Common myeloid progenitor, CD34-positive (primary cell): ENCODE results near the gene ADI1.

Experiments used
- CTCF ChIA-PET: fragments of 350-600 bp; sonication (Branson Sonifier 250); formaldehyde crosslinking; loops from one replicate; lab custom pipeline; 2021; ENCODE audit warnings: antibody characterized with exemption; lab: Charles Lee
- POLR2A ChIA-PET: fragments of 350-600 bp; sonication (Branson Sonifier 250); formaldehyde crosslinking; loops from one replicate; lab custom pipeline; 2021; ENCODE audit warnings: antibody characterized with exemption; lab: Charles Lee
- DNase-seq, 3 donors: peaks; one replicate each; pipeline versions ENCODE4 v3.0.0 to v3.0.0-alpha.2; 2013
- H3K27ac ChIP-seq, 2 experiments: 1 replicate in 1 of 2; 2 replicates in 1 of 2; pipeline ENCODE4 v1.7.0; 2013; ENCODE audit warnings: inconsistent platforms in 2 of 2, low read length in 2 of 2, mild to moderate bottlenecking in 2 of 2, low read depth in 1 of 2, moderate library complexity in 1 of 2; ENCODE audit not compliant: severe bottlenecking in 2 of 2, insufficient read depth in 1 of 2, poor library complexity in 1 of 2
- H3K27me3 ChIP-seq, 5 experiments: replicated peaks in 2 of 5; 1 replicate in 3 of 5; 2 replicates in 2 of 5; pipeline versions ENCODE4 v1.6.1 to v1.7.0; 2013; ENCODE audit warnings: low read length in 4 of 5, mild to moderate bottlenecking in 2 of 5, moderate library complexity in 2 of 5, inconsistent platforms in 1 of 5; ENCODE audit not compliant: insufficient read depth in 5 of 5, control insufficient read depth in 4 of 5
- H3K36me3 ChIP-seq, 4 experiments: 1 replicate in 2 of 4; 2 replicates in 2 of 4; pipeline versions ENCODE4 v1.6.1 to v1.7.0; 2013; ENCODE audit warnings: low read length in 3 of 4, control low read depth in 1 of 4, mild to moderate bottlenecking in 1 of 4; ENCODE audit not compliant: control insufficient read depth in 4 of 4, insufficient read depth in 4 of 4
- H3K4me1 ChIP-seq, 4 experiments: 1 replicate in 3 of 4; 2 replicates in 1 of 4; pipeline versions ENCODE4 v1.6.1 to v1.7.1; 2013; ENCODE audit warnings: low read length in 3 of 4, mild to moderate bottlenecking in 3 of 4, control low read depth in 1 of 4, inconsistent platforms in 1 of 4, moderate library complexity in 1 of 4; ENCODE audit not compliant: control insufficient read depth in 4 of 4, insufficient read depth in 4 of 4; ENCODE audit errors: control extremely low read depth in 1 of 4
- H3K4me3 ChIP-seq, 7 experiments: 1 replicate in 4 of 7; 2 replicates in 3 of 7; pipeline versions ENCODE4 v1.5.1 to v1.7.0; 2013; ENCODE audit warnings: mild to moderate bottlenecking in 7 of 7, low read length in 6 of 7, moderate library complexity in 6 of 7, inconsistent platforms in 2 of 7, low read depth in 2 of 7, control low read depth in 1 of 7; ENCODE audit not compliant: insufficient read depth in 4 of 7, control insufficient read depth in 1 of 7; ENCODE audit errors: extremely low read depth in 1 of 7
- H3K9me3 ChIP-seq, 5 experiments: 1 replicate in 4 of 5; 2 replicates in 1 of 5; pipeline versions ENCODE4 v1.6.1 to v1.7.1; 2013; ENCODE audit warnings: low read length in 4 of 5, mild to moderate bottlenecking in 2 of 5, inconsistent platforms in 1 of 5, low read depth in 1 of 5, moderate library complexity in 1 of 5; ENCODE audit not compliant: control insufficient read depth in 4 of 5, insufficient read depth in 2 of 5; ENCODE audit errors: control extremely low read depth in 1 of 5
- WGBS: methylation state at CpG from one replicate; pipeline ENCODE4 v1.1.5; 2013; ENCODE audit not compliant: insufficient coverage; 5-methylcytosine and 5-hydroxymethylcytosine counted together

Gene ADI1

GRCh38 chr2:3475771-3476170 is 43.6 kb downstream of the ADI1 start:
- H3K9me3 ChIP-seq: no peaks in the 10 kb centered on the region
- ChIA-PET POLR2A (no interaction called here), CTCF (interaction anchor here (1.0 kb wide), 1 partner anchor 181 kb away, joined by 3 read pairs; no protein-coding TSS in a partner anchor)
- no peak overlapping the region for H3K4me3 ChIP-seq
- 94% methylated on average over 27 of the region's 28 CpGs for WGBS
- H3K27ac ChIP-seq: no peak overlapping the region
- peaks cover 2 to 65% (median 43%) of the 10 kb centered on the region in 4 experiments for H3K36me3 ChIP-seq
- no peak for DNase-seq
- H3K27me3 ChIP-seq: no peaks in the 10 kb centered on the region
- H3K4me1 ChIP-seq: peaks cover 0 to 13% (median 7%) of the 10 kb centered on the region in 4 experiments

GRCh38 chr2:3472966-3473365 is 46.4 kb downstream of the ADI1 start:
- H3K36me3 ChIP-seq: peaks cover 5 to 72% (median 46%) of the 10 kb centered on the region in 4 experiments
- peaks cover 0 to 13% (median 7%) of the 10 kb centered on the region in 4 experiments for H3K4me1 ChIP-seq
- H3K27ac ChIP-seq: no peak overlapping the region
- no peaks in the 10 kb centered on the region for H3K9me3 ChIP-seq
- H3K27me3 ChIP-seq: no peaks in the 10 kb centered on the region
- ChIA-PET POLR2A (no interaction called here), CTCF (interaction anchor here (0.7 to 1.9 kb wide), 4 partner anchors 9 to 30 kb away, joined by 3 to 8 read pairs (median 4); no protein-coding TSS in a partner anchor)
- WGBS: 93% methylated on average over 5 of the region's 10 CpGs
- DNase-seq: no peak
- no peak overlapping the region for H3K4me3 ChIP-seq

GRCh38 chr2:3472296-3472695 is 47.0 kb downstream of the ADI1 start:
- no peak for DNase-seq
- ChIA-PET POLR2A (no interaction called here), CTCF (no interaction called here)
- Histone ChIP-seq H3K4me1 (peaks cover 0 to 11% (median 7%) of the 10 kb centered on the region in 4 experiments), H3K4me3 (no peak overlapping the region), H3K36me3 (peaks cover 5 to 76% (median 49%) of the 10 kb centered on the region in 4 experiments), H3K27me3 (no peaks in the 10 kb centered on the region), H3K27ac (no peak overlapping the region), H3K9me3 (no peaks in the 10 kb centered on the region)
- 94% methylated on average over 9 of the region's 10 CpGs for WGBS

GRCh38 chr2:3470856-3471737 is 48.2 kb downstream of the ADI1 start:
- H3K36me3 ChIP-seq: peaks cover 5 to 84% (median 54%) of the 10 kb centered on the region in 4 experiments
- POLR2A ChIA-PET: no interaction called here

GRCh38 chr2:3470166-3470651 is 49.1 kb downstream of the ADI1 start:
- Histone ChIP-seq H3K4me3 (no peak overlapping the region), H3K4me1 (no peaks in the 10 kb centered on the region), H3K27me3 (no peaks in the 10 kb centered on the region), H3K36me3 (peaks cover 5 to 86% (median 53%) of the 10 kb centered on the region in 4 experiments), H3K9me3 (no peaks in the 10 kb centered on the region), H3K27ac (no peak overlapping the region)
- ChIA-PET CTCF (interaction anchor here (1.0 kb wide), 2 partner anchors 8 to 19 kb away, joined by 3 to 5 read pairs; no protein-coding TSS in a partner anchor), POLR2A (no interaction called here)
- WGBS: 94% methylated on average over 15 of the region's 17 CpGs
- DNase-seq: no peak

More at GRCh38 chr2:3470856-3471737, 48.2 kb downstream of the ADI1 start:
- Histone ChIP-seq H3K27ac (no peak overlapping the region), H3K4me1 (peaks cover 0 to under 1% (median 0%) of the 10 kb centered on the region in 4 experiments), H3K4me3 (no peak overlapping the region), H3K27me3 (no peaks in the 10 kb centered on the region), H3K9me3 (no peaks in the 10 kb centered on the region)
- CTCF ChIA-PET: interaction anchor here (1.0 kb wide), 1 partner anchor 9 kb away, joined by 5 read pairs; no protein-coding TSS in a partner anchor
- no peak for DNase-seq
- 100% methylated on average over 12 of the region's 17 CpGs for WGBS

- H3K36me3 ChIP-seq: peaks cover 5 to 91% (median 59%) of the 10 kb centered on the region in 4 experiments
- POLR2A ChIA-PET: no interaction called here
Measured at GRCh38 chr2:3469486-3469885, 49.8 kb downstream of the ADI1 start.

More at GRCh38 chr2:3469486-3469885, 49.8 kb downstream of the ADI1 start:
- H3K9me3 ChIP-seq: no peaks in the 10 kb centered on the region
- no peak overlapping the region for H3K4me3 ChIP-seq
- WGBS: 100% methylated on average over 7 of the region's 7 CpGs
- H3K27ac ChIP-seq: no peak overlapping the region
- no peaks in the 10 kb centered on the region for H3K4me1 ChIP-seq
- no peaks in the 10 kb centered on the region for H3K27me3 ChIP-seq
- no peak for DNase-seq
- CTCF ChIA-PET: interaction anchor here (1.0 kb wide), 1 partner anchor 18 kb away, joined by 3 read pairs; no protein-coding TSS in a partner anchor
